GM19463 (cell line): ENCODE results near the gene CASP14.
"Not testable (repeated sequence)": the region's sequence is repeated elsewhere in the genome, so short reads cannot be mapped to it uniquely, and the experiment has no call there.

ENCODE experiments used
- ATAC-seq: cut with Tn5 transposase; IDR thresholded peaks from one replicate; pipeline ENCODE4 v1.9.1; 2021; ENCODE audit warnings: mild to moderate bottlenecking, moderate library complexity; ENCODE audit not compliant: unreplicated experiment

Gene CASP14

GRCh38 chr19:15048885-15049541 is at the start of gene CASP14:
Gene CASP14 (plus strand): TSS chr19:15049480. CDS start chr19:15052252, 2,772 bp downstream.
- ATAC-seq, result no peak

DNA sequence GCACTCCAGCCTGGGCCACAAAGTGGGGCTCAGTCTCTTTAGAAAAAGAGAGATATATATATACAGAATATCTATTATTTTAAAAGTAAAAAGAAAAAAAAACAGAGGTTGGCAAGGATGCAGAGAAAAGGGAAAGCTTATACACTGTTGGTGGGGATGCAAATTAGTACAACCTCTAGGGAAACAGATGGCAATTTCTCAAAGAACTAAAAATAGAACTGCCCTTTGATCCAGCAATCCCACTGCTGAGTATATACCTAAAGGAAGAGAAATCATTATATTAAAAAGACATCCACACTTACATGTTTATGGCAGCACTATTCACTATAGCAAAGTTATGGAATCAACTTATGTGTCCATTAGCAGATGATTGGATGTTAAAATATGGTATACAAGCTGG is 41.0 kb upstream of the CASP14 start:
- no peak for ATAC-seq

DNA sequence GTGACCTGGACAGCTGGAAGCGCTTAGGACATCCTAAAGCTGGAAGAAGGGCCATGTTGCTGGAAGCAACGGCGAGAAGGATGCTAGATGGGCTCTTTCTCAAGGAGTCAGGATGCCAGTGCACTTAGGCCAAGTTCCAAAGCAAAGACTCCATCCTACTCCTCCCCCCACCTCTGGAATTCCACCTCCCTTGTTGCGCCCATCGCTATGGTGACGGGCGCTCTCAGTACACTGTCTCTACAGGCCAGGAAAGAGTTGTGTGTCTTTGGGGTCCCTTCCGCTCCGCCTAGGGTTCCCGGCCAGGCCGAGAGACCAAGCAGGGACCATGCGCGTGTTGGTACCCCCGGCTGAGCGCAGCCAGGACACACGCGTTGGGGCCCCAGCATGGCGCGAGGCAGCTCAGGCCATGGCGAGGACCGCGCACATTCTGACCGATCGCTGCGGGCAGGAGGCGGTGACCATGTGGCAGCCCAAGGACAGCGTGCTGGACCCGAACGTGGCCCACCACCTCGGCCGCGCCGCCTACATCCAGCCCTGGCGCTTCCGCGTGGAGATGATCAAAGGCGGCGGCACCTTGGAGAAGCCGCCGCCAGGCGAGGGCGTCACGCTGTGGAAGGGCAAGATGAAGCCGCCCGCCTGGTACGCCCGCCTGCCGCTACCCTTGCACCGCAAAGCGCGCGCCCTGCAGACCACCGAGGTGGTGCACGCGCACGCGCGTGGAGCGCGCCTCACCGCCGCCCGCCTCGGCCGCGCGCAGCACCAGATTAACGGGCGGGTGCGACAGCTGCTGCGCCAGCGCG is 38.6 kb upstream of the CASP14 start:
- ATAC-seq, result no peak

GRCh38 chr19:15014579-15014978 is 34.7 kb upstream of the CASP14 start:
- ATAC-seq, result no peak

- ATAC-seq, result no peak
These were observed 33.2 kb upstream of the CASP14 start for GRCh38 chr19:15015946-15016542.

DNA sequence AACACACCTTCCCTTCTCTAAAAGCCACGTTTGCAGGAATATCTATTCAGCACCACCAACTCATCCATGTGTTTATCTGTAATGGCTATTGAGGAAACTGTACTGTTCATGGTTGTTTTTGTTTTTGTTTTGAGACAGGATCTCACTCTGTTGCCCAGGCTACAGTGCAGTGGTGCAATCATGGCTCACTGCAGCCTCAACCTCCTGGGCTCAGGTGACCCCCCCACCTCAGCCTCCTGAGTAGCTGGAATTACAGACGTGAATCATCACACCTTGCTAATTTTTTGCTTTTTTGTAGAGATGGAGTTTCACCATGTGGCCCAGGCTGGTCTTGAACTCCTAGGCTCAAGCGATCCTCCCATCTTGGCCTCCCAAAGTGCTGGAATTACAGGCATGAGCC is 30.4 kb upstream of the CASP14 start:
- not testable (repeated sequence) for ATAC-seq

DNA sequence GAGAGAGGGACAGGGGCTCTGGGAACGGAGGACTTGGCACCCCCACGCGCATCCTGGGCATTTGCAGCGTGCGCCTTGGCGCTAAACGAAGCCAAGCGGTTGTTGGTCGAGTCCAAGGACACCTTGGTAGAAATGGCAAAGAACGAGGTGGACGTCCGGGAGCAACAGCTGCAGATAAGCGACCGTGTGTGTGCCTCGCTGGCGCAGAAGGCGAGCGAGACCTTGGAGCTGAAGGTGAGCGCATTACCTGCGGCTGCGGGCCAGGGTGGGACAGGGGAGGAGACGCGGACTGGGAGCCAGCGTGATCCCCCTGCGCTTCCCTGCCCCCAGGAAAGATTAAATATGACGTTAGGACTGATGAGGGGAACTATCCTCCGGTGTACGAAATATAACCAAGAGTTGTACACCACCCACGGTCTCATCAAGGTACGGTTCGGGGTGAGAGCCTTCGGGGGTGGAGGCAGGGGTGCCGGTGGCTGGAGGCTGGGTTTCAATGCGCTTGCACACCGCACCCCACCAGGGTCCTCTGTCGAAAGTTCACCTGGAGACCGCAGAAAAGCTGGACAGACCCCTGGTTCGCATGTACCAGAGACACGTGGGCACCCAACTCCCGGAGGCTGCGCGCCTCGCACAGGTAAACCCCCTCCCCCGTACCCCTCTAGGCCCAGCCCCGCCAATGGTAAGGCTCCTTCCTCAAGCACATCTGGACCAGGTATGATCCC is 27.8 kb upstream of the CASP14 start:
- ATAC-seq, result no peak

DNA sequence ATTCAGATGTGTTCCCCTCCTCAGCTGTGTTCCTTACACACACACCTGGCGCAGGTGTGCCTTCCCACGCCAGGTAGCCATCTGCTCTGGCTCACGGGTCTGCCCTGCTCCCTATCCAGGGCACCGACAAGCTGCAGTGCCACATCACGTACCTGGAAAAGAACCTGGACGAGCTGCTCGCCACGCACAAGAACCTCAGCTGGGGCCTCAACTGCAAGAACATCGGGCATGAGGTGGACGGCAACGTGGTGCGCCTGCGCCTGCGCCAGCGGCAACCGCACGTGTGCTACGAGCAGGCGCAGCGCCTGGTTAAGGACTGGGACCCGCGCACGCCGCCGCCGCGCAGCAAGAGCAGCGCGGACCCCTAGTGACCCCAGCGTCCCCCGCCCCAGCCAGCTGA is 26.5 kb upstream of the CASP14 start:
- ATAC-seq, result no peak

DNA sequence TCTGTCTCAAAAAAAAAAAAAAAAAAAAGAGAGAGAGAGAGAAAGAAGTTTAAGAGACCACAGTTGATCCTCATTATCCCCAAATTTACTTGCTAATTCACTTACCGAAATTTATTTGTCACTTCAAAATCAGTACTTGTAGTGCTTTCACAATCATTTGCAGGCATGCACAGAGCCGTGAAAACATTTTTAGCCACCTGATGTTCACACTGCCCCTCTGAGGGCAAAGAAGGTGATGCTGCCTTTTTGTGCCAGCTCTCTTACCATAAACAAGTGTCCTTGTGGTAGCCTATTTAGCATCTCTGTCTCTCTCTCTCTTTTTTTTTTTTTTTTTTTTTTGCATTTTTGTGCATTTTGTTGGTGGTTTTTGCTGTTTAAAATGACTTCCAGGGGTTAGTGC is 24.1 kb upstream of the CASP14 start:
- no peak for ATAC-seq

GRCh38 chr19:15028490-15028889 is 20.8 kb upstream of the CASP14 start:
- no peak for ATAC-seq

GRCh38 chr19:15031675-15032074 is 17.6 kb upstream of the CASP14 start:
- no peak for ATAC-seq

DNA sequence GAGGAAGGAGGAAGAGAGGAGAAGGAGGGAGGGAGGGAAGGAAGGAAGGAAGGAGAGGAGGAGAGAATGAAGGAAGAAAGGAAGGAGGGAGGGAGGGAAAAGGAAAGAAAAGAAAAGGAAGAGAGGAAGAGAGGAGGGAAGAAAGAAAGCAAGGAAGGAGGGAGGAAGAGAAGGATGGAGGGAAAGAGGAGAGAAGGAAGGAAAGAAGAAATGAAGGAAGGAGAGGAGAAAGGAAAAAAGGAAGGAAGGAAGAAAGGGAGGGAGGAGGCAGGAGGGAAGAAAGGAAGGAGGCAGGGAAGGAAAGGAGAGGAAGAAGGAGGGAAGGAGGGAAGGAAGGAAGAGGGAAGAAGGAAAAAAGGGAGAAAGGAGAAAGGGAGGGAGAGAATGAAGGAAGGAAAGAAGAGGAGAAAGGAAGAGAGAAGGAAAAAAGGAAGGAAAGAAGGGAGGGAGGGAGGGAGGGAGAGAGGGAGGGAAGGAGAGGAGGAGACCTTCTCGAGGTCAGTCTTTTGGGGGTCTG is 13.4 kb upstream of the CASP14 start:
- ATAC-seq, result no peak

GRCh38 chr19:15037586-15037985 is 11.7 kb upstream of the CASP14 start:
- ATAC-seq, result no peak

DNA sequence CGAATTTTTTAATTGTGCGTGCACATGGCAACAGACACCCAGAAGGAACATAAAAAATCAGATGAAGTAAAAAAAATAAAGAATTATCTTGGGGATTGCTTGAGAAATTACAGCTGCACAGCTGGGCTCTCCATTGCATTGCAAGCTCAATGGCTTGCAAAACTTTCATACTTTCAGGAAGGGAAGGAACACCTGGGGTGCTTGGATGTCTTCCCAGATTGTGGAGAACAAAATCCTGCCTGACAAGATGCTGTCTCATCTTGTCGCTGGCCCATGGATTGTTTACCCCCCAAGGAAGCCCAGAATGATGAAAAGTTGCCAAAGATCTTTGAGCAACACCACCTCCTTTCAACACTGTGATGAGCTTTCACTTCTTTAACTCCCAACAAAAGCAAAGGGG is 11.0 kb upstream of the CASP14 start:
- no peak for ATAC-seq

- ATAC-seq, result no peak
These were observed 7.3 kb upstream of the CASP14 start for GRCh38 chr19:15042003-15042402.

DNA sequence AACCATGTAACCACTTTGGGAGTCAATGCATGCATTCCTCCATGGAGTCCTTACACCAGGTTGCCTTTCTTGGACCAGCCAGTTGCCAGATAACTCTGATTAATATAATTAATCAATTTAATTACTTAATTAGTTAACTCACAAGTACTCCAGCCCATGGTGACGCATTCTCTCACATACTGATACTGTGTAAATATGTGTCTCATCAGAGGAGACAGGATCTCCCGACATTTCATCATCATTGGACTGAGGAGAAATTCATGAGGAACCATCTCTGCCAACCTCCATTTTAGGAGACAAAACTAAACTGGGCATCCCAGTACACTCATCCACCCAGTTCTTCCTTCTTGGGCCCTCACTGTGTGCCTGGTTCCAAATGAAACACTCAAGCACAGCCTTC is 6.5 kb upstream of the CASP14 start:
- no peak for ATAC-seq

- ATAC-seq, result no peak
These were observed 3.8 kb upstream of the CASP14 start for GRCh38 chr19:15045506-15045905.

GRCh38 chr19:15047680-15048079 is 1.6 kb upstream of the CASP14 start:
- ATAC-seq, result no peak

- no peak for ATAC-seq
These were observed 1.2 kb upstream of the CASP14 start for GRCh38 chr19:15048128-15048527.

DNA sequence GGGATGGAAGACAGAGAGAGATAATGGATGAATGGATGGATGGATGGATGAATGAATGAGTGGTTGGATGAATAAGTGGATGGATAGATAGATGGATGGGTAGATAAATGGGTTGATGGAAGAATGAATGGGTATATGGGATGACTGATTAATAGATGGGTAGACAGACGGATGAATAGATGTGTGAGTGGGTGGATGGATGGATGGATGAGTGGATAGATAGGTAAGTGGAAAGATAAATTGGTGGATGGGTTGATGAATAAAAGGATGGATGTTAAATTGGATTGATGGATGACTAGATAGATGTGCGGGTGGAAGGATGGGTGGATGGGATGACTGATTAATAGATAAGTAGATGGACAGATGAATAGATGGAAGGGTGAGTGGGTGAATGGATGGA is 1.4 kb downstream of the CASP14 start:
- ATAC-seq, result no peak

DNA sequence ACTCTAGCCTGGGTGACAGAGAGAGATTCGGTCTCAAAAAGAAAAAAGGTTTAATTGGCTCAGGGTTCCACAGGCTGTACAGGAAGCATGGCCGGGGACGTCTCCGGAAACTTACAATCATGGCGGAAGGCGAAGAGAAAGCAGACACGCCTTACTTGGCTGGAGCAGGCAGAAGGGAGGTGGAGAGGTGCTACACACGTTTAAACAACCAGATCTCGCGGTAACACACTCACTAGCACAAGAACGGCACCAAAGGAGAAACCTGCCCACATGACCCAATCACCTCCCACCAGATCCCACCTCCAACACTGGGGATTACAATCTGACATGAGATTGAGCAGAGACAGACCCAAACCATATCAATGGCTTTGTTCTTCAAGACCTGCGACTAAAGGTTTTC is 12.8 kb downstream of the CASP14 start:
- ATAC-seq, result no peak
